ENCODE results near the gene MSX1.

DNA sequence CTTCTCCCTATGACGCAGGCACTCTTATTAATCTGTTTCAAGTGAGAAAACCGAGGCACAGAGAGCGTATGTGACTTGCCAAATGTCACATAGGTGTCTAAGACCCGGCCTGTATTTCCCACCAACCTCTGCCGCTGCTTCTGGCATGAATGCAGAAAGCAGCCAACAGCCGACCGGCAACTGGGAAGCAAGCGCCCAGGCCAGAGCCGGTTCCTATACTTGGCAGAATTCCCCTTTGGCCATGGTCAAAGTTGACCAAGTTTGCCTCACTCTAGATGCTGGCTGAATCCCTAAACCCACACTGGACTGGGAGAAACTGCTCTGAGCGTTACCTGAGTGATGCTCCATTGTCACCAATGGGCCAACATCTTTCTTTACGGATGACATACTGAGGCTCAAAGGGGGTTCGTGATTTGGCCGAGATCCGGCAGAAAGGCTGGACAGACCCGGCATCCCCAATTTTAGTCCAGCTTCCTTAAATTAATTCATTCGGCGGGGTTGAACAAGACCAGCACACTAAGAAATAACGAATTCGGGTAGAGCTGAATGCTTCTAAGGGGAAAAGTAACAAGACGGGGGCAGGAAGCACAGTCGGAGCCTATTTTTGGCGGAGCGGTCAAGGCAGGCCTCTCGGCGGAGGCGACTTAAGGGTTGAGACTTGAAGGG is 11.2 kb downstream of the MSX1 start:
- TF ChIP-seq, protein P1, sequence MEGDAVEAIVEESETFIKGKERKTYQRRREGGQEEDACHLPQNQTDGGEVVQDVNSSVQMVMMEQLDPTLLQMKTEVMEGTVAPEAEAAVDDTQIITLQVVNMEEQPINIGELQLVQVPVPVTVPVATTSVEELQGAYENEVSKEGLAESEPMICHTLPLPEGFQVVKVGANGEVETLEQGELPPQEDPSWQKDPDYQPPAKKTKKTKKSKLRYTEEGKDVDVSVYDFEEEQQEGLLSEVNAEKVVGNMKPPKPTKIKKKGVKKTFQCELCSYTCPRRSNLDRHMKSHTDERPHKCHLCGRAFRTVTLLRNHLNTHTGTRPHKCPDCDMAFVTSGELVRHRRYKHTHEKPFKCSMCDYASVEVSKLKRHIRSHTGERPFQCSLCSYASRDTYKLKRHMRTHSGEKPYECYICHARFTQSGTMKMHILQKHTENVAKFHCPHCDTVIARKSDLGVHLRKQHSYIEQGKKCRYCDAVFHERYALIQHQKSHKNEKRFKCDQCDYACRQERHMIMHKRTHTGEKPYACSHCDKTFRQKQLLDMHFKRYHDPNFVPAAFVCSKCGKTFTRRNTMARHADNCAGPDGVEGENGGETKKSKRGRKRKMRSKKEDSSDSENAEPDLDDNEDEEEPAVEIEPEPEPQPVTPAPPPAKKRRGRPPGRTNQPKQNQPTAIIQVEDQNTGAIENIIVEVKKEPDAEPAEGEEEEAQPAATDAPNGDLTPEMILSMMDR (IDR thresholded peaks at IDR 0.05): no peak
- no peak for TF ChIP-seq EP300 (IDR thresholded peaks at IDR 0.05)

Measured in ovary (tissue), 3 donors.